D721Med (cell line): ENCODE measurements around the gene BEND7.
"Not testable (repeated sequence)": the region's sequence is repeated elsewhere in the genome, so short reads cannot be mapped to it uniquely, and the experiment has no call there.

Experiments used
- DNase-seq: peaks from one replicate; pipeline ENCODE4 v3.0.0; 2011; ENCODE audit warnings: low spot score; ENCODE audit not compliant: insufficient read length
- FAIRE-seq: peaks from 2 replicates; lab custom pipeline; 2011; peaks lifted over from hg19 to GRCh38; lab: Jason Lieb, UNC
- TF ChIP-seq, protein P1 (sequence below): IDR thresholded peaks from 2 replicates; pipeline ENCODE4 v1.5.1; 2012; ENCODE audit warnings: mild to moderate bottlenecking, control low read depth; ENCODE audit not compliant: insufficient read depth; ENCODE audit errors: missing control alignments

The BEND7 gene

DNA sequence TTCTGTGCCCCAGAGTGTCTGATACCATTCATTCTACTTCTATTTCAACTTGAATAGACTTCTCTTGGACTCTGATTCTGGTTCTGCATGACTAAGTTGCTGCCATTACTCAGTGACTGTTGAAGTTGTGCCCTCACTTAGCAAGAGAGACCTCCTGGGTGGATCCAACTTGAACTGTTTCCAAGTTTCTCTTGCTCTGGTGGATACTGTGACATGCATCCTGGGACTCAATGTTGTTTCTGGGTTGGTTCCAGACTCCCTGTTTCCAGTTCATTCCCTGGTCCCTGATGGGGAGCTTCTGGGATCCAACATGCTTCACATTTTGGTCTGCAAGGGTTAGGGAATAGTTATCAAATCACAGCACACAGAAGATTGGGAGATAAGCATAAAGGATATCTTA lies 31.8 kb upstream of the BEND7 start:
- no peak for DNase-seq
- TF ChIP-seq, protein P1, sequence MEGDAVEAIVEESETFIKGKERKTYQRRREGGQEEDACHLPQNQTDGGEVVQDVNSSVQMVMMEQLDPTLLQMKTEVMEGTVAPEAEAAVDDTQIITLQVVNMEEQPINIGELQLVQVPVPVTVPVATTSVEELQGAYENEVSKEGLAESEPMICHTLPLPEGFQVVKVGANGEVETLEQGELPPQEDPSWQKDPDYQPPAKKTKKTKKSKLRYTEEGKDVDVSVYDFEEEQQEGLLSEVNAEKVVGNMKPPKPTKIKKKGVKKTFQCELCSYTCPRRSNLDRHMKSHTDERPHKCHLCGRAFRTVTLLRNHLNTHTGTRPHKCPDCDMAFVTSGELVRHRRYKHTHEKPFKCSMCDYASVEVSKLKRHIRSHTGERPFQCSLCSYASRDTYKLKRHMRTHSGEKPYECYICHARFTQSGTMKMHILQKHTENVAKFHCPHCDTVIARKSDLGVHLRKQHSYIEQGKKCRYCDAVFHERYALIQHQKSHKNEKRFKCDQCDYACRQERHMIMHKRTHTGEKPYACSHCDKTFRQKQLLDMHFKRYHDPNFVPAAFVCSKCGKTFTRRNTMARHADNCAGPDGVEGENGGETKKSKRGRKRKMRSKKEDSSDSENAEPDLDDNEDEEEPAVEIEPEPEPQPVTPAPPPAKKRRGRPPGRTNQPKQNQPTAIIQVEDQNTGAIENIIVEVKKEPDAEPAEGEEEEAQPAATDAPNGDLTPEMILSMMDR: no peak
- FAIRE-seq: no peak

DNA sequence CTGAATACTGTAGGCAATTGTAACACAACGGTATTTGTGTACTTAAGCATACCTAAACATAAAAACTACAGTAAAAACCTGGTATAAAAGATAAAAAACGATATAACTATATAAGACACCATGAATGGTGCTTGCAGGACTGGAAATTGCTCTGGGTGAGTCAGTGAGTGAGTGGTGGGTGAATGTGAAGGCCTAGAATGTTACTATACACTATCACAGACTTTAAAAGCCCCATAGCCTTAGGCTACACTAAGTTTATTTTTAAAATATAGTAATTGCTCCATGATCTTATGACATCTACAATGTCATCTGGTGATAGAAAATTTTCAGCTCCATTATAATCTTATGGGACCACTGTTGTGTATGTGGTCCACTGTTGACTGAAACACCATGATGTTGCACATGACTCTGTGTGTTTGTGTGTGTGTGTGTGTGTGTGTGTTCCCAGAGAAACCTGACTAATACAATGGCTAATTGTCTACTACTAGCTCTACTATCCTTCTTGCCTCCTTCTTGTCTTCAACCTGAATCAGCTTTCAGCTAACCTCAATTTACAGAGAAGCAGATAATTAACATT lies 30.4 kb upstream of the BEND7 start:
- no peak for FAIRE-seq
- TF ChIP-seq, protein P1: no peak
- DNase-seq: no peak

DNA sequence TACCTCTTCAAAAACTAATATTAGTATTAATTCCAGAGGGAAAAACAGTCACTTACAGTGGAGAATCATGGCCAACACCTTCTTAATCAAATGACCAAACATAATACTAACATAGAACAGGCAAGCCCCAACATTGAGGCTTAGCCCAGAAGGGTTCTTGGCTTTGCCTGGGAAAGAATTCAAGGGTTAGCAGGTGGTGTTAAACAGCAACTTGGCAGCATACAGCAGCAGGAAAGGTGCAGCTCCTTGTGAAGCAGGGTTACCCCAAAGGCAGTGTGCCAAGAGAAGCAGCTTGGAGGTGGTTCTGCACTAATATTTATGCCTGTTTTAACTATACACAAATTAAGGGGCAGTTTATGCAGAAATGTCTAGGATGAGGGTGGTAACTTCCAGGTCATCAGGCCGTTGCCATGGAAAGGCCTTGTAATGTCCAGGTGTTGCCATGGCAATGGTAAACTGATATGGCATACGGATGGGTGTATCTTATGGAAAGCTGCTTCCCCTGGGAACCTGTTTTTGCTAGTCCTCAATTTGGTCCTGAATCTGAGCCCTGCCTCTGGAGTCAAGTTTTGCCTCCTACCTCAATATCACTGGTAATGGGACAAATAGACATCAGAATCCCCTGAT lies 27.2 kb upstream of the BEND7 start:
- TF ChIP-seq, protein P1: no peak
- no peak for DNase-seq
- FAIRE-seq: no peak

DNA sequence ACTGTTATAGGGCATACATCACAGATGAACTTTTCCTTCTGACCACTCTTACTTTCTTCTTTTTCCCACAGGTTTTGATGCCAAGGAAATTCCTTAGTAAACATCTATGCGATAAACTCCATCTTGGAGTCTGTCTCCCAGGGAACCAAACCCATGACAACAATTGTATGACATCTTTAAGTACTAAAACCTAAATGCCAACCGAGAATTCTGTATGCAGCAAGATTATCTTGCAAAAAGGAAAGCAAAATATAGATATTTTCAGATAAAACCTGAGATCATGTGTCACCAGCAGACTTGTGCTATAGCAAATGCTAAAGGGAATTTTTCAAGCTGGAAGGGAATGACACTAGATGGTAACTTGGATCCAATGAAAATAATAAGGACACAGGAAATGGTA lies 22.0 kb upstream of the BEND7 start:
- TF ChIP-seq, protein P1: no peak
- FAIRE-seq (no peak), DNase-seq (no peak)

DNA sequence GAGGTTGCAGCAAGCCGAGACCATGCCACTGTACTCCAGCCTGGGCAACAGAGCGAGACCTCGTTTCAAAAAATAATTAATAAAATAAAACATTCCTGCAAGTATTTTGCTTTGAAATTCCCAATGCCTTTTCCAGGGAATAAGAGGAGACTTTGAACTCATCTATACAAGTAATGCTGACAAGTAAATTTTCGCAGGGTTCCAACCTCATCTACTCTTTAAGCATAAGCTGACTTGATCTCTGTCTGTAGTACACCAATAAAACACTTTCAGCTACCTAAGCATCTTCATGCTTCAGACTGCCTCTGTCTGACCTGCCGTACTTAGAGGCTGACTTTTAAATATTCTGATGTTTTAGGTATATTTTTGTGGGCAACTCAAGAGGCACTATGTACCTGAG lies 13.7 kb upstream of the BEND7 start:
- DNase-seq (no peak), FAIRE-seq (no peak)
- TF ChIP-seq, protein P1: no peak

DNA sequence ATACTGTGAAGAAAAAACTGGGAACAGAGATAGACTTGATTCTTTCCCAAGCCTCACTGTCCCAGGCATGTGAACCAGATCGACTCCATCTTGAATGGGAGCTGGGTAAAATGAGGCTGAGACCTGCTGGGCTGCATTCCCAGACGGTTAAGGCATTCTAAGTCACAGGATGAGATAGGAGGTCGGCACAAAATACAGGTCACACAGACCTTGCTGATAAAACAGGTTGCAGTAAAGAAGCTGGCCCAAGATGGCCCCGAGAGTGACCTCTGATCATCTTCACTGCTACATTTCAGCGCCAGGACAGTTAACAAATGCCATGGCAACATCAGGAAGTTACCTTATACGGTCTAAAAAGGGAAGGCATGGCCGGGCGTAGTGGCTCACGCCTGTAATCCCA lies 9.2 kb upstream of the BEND7 start:
- DNase-seq, FAIRE-seq: not testable (repeated sequence)

DNA sequence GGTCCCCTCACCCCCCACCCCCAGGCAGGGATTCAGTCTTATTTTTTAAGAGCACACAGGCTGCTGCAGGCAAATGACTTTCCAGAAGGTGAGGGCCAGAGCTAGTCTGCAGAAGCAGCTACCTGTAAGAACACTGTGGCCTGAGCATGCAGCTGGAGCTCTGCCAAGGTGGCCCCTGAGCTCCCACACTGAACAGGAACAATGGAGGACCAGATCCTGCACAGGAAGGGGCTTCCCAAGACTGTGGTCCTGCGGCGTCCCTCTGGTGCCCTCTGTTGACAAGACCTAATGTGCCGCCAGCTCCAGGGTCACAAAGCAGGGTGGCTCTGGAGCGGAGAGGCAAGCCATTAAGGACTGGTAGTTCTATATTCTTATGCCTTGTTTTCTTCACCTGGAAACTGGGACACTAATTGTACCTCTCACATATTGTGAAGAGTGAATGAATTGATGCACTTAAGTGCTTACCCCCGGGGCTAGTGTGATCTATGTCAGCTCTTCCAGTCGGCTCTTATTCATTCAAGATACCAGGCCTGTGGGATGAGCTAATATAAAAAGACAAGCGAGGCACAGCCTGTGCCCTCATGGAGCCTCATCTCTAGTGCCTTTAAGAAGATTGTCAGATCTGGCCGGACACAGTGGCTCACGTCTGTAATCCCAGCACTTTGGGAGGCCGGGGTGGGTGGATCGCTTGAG lies 8.0 kb upstream of the BEND7 start:
- TF ChIP-seq, protein P1: peak; percentile 87
- FAIRE-seq (no peak), DNase-seq (peak; percentile 62)
